GM18909 (cell line): ENCODE measurements around the gene GLIS1.

ENCODE experiments used
- ATAC-seq: cut with Tn5 transposase; IDR thresholded peaks from one replicate; pipeline ENCODE4 v1.9.1; 2021; ENCODE audit warnings: mild to moderate bottlenecking; ENCODE audit not compliant: unreplicated experiment, poor library complexity

GLIS1 gene

DNA sequence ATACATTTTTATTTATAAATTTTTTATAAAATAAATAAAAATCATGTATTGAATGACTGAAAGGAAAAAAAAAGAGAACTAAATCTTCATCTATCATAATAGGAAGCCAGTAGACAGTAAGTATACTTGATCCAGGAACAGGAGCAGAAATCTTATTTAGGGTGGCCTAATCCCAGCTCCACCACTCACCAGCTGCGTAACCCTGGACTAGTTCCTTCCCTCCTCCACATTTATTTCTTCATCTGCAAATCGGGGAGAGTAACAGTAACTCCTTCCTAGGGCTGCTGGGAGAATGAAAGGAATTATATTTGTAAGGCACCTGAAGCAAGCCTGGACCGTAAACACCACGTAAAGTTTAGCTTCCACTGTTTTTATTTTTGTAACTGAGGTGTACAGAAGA is 17.9 kb downstream of the GLIS1 start:
- ATAC-seq: no peak

DNA sequence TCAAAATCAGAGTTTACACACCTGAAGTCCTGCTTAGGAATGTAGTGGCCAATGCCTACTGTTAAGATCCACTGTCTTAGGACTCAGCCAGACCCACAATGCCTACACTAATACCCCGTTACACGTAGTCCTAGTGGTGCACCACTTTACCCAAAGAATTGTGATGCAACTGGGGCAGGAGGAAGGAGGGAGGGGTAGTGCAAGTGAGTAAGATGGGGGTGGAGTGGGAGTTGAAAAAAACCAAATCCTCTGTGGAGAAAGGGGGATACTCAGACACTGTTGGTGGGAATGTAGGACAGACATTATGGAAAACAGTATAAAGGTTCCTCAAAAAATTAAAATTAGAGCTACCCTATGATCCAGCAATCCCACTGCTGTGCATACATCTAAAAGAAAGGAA is 19.5 kb downstream of the GLIS1 start:
- no peak for ATAC-seq

DNA sequence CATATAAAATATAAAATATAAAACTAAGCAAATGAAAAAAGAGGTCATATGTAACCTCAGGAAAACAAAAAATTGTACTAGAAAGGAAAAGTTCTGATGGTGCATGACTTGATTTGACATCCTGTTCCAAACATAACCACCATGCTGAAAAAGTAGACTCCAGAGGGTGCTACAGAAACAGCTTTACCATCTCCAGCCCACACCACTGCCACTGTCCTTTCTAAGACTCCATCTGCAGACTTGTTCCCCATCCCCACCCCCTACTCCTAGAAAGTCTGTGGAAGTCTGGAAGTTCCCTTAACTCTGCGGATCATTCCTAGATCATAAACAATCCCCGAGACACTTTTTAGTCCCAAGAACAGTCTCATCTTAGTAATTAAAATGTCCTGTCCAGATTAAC is 20.5 kb downstream of the GLIS1 start:
- ATAC-seq: no peak

DNA sequence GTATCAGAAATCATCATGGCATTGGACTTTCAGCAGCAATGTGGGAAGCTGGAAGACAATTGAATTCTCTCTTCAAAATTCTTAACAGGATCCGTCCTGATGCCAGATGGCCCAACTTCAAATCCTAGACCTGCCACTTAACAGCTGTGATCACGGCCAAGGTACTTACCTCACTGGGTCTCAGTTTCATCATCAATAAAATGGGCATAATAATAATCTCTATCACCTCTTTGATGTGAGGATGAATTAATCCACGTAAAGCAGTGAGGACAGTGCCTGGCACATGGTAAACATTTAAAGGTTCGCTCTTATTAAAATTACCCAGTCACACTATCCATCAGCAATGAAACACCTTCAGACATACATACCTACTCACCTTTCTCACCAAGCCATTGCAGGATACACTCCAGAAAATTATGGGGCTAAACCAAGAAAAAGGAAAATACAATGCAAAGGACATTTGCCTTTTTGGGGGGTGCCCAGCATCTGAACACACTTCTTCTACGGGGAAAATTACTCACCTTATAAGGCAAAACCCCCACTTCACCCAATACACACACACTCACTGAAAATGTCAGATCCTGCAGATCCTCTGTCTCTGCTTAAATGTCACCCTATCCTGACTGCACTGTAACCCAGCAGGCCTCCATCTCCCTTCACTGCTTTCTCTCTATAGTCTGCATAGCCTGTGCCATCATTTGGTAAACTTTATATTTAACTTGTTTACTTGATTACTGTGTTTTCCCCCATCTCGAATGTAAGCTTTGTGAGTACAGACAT is 21.7 kb downstream of the GLIS1 start:
- no peak for ATAC-seq

DNA sequence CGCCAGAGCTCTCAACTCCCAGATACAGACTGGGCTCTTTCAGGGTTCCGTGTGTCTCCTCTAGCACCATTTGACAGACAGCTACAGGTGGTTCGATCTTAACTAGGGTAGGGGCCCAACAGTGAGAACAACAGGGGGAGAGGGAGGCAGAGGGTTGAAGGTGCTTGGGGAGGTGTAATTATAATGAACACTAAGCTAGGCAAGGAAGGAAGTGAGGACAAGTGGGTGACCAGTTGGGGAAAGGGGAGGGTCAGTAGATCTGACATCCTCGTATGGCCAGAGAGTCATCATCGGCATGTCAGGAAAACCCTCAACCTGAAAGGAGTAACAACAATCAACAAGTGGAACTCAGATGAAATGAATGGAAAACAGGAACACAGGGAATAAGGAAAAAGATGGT is 22.8 kb downstream of the GLIS1 start:
- ATAC-seq: no peak

DNA sequence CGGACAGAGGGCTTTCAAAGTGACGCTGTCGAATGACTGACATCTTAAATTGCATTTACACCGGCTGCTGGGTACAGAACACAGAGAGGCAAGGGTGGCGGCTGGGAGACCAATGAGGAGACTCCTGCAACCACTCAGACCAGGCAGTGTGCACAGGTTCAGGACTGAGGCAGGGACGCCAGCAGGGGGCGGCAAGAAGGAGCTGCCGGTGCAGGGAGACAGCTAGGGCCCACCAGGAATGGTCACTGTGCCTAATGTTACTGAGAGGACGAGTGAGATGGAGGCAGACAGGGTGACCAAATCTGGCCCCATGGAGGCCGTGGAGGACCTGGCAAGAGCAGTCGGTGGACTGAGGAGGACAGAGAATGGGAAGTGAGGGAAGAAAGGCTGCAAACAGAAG is 23.5 kb downstream of the GLIS1 start:
- no peak for ATAC-seq

DNA sequence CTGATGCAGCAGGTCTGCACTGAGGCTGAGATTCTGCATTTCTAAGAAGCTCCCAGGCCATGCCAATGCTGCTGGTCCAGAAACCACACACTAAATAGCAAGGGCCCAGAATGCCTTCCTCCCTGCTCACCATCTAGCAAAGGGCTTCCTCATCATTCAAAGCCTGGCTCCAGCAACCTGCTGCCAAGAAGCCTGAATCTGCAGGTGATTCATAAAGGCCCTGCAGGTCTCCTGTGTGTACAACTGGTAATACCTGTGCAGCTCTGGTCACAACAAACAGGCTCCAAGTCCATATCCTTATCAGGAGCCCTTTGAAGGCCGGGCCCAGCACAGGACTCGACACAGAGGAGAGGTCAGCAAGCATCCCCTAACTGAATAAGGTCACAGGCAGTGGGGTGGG is 26.7 kb downstream of the GLIS1 start:
- no peak for ATAC-seq

DNA sequence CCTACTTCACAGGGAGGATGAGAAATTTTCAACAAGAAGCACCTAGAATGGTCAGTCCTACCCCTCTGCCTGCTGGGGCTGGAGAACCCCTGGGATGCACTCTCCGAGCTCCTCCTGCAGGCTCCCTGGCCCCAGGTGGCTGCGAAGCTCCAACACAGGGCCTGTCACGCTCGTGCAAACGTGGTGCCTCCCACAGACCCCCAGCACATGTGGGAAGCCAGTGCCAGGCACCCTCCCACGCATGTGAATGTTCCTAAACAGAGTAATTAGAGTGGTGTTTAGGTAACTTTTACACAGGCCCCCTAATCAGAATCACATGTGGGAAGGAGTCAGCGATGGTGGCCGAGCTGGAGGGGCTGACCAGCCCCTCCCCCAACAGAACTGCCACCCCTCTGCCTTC is 28.4 kb downstream of the GLIS1 start:
- no peak for ATAC-seq

DNA sequence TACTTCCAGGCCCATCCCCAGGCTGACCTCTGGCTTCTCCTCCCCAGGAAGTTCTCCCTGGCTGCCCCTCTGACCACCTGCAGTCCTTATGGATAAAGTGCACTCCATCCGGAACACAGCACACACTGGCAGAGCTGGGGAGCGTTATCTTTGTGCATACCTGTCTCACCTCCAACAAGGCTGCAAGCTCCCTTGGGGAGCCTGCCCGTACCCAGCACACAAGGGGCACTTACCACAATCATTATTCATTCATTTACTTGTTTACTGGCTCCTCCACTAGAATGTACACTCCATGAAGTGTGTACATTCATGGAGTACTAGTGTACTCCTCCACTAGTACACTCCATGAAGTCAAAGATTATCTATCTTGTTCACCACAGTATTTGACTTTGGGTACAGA is 30.3 kb downstream of the GLIS1 start:
- ATAC-seq: no peak

DNA sequence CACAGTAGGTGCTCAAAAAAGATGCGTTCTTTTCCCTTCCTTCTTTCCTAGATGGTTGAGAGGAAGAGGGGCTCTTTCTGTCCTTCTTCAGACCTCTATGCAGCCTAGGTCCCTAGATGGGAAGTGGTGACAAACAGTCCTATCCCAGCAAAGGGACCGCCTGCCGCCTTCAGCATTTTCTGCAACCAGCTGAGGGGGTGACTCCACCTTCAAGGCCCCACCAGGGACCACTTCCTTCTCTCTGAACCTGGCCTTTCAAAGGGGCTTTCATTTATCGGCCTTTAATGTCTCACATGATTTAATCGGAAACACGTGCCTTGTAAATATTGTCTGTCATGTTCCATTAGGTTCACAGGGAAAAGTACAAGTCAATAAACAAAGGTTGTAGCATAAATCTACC is 32.6 kb downstream of the GLIS1 start:
- no peak for ATAC-seq

DNA sequence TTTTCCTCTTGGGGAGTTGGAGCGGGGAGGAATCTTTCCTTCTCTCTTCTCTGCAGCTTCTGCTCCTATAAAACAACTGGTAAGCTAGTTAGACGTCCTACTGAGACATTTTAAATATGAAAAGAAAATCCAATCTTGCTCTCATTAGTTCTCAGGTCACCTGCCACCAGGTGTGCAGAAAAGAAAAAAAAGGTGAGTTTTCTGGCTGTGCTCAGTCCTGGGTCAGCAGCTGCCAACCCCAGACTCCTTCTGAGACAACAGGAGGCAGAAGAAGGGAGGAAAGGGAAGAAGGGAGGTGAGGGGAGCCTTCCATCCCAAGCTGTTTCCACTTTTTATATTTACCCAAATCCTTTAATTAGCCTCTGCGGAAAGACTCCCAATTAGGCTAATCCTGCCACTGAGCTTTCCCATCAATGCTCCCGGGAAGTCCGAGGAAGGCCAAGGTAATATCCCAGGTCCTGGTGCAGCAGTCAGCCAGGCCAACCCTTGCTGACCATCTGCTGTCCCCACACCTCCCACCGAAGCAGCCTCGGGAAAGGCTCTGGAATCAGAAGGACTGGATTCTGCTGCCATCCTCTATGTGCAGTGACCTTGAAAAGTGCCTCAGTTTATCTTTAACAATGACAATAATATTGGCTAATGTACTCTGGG is 33.4 kb downstream of the GLIS1 start:
- no peak for ATAC-seq

DNA sequence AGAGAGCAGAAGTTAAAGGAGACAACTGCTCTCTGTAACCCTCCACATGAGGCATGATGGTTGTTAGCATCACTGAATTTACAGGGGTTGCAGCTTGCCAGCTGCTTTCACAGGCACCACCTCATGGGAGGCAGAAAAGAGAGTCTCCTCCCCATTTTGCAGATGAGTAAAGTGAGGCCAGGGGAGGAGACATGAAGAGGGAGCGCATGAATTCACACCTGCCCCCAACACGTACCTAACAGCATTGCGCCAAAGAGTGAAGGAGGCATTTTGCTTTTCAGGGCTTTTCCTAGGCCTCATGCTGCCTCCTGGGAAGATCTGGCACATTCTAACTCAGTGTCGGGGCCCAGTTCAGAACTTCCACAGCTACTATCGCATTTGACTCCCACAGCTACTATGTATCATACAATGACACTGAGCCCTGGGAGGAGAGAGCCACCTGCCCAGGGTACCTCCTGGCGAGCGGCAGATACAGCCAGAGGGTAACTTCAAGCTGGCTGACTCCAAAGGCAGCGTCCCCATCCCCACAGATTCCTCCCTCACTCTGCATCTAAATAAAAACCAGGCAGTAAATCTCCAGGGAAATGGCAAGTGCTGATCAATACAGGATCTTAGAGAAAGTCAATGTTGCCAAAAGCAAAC is 34.0 kb downstream of the GLIS1 start:
- no peak for ATAC-seq

DNA sequence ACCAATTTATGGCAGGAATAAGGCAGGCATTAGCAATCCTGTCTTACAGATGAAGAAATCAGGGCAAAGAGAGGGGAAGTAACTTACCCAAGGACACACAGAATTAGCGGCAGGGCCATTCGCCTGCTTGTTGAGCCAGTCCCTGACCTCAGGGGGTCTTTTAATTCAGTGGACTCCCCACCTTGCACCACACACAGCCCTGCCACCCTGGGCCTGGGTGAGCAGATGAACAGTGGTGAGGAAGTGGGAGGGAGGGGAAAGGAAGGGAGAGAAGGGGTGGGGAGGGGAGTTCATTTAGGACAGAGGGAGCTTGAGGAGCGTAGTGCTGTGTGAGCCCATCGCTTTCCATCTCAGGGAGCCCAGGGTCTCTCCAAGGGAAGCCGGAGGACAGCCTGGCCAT is 34.7 kb downstream of the GLIS1 start:
- no peak for ATAC-seq

DNA sequence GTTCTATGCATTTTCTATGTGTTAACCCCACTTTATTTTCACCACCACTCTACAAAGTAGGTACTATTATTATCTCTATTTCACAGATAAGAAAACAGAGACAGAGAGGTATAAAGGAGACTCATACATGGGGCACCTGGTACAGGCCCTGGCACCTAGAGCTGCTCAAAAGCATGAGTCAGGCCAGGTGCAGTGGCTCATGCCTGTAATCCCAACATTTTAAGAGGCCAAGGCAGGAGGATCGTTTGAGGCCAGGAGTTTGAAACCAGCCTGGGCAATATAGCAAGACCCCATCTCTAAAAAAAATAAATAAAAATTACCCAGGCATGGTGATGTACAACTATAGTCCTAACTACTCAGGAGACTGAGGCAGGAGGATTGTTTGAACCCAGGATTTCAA is 35.8 kb downstream of the GLIS1 start:
- no peak for ATAC-seq

DNA sequence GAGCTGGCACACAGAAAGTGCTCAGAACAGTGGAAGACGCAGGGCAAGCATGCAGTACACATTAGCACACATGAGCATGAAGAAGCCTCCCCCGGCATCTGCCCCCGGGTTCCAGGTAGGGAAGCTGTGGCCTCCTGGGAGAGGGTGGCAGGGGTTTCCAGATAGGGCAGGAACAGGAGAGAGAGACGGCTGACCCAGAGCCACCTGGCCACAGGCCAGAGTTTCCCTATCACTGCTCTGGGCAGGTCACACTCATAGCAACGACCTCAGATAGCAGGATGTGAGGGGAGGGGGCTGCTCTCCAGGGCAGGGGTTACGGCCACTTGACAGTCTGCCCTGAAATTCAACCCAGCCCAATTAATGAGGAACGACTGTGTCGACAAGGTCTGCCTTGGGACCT is 36.6 kb downstream of the GLIS1 start:
- no peak for ATAC-seq

DNA sequence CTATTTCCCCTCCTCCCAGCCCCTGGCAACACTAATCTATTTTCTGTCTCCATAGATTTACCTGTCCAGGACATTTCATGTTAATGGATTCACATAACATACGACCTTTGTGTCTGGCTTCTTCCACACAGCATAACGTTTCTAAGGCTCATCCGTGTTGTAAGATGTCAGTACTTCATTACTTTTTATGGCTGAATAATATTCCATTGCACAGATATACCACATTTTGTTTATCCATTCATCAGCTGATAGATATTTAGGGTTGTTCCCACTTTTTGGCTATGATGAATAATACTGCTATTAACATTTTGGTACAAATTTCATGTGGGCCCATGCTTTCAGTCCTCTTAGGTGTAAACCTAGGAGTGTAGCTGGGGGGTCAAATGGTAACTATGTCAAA is 38.2 kb downstream of the GLIS1 start:
- no peak for ATAC-seq

DNA sequence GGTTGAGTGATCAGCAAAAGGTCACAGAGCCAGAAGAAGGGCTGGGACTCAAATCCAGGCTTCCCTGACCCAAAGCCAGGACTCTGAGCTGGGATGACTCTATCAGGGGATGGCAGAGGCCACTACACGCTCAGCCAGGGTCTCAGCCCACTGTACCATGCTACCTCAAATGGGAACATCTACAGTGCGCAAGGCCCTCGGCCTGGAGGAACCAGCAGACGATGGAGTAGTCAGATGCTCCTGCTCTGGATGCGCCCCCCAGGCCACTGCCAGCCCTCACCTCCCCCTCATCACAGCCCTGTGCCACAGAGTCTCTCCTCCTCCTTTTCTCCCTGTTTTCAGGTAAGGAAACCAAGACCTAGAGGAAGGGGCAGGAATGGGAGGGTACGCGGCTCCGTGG is 39.0 kb downstream of the GLIS1 start:
- ATAC-seq: no peak

DNA sequence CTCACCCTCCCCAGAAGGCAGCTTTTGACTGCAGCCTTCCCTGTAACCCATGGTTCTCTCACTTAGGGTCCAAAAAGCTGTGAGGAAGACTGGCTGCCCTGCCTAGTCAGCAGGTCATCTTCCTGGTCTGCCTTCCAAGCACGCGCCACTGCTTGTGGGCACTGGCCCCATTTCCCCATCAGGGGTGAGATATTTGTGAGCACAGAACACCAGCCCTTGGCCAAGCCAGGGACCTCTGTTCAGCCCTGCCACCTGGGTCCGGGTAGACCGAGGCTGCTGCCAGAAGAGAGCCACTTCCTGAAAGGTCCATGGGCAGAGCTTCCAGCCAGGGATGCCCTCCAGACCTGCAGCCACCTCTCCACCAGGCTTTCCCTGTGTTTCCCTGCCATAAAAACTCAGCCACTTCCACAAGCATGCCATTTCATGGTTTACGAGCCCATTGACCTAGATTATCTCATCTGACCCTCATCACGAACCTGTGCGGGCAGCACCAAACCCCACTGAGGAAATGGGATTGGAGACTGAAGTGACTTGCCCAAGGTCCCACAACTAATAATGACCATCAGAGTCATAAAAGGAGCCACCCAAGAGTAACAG is 40.5 kb downstream of the GLIS1 start:
- ATAC-seq: no peak

DNA sequence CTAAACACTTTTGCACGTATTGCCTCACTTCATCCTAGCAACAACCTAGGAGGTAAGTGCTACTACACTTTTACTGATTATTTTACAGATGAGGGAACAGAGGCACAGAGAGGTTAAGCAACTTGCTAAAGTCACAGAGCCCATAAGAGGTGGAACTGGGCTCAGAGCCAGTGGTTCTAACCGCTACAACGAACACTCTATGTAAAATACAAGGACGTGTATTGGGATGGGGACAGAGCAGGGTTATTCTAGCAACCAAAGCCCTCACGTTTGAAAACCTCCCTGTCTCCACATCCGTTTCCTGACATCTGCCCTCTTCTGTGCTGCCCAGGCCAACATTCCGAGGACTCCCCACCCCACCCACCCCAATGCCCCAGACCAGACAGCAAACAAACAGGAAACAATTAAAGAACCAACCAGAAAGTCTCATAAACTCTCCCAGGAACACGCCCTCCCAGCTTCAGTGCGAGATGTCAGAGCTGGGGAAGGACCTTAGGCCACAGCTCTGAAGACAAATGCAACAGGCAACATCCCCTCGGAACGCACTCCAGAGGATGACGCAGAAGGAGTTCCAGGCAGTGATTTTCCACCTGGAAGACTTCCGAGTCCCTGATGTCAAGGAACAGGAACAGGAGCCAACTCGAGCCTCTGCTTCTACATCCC is 41.1 kb downstream of the GLIS1 start:
- no peak for ATAC-seq

DNA sequence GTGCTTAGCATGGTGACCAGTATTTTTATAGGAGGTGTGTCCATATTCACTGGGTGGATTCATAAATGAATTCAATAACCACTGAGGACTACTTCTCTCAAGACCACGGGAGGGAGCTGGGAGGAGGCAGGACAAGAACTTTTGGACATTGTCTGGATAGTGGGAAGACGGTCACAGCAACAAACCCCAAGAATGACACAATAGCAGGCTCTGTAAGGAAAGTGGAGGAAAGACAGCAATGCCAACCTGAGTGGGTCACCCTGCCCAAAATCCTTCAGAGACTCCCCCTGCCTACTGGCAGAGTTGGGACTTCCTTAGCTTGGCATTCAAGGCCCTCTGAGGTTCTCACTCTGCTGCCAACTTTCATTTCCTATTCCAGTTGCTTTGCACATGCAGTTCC is 42.0 kb downstream of the GLIS1 start:
- ATAC-seq: no peak

DNA sequence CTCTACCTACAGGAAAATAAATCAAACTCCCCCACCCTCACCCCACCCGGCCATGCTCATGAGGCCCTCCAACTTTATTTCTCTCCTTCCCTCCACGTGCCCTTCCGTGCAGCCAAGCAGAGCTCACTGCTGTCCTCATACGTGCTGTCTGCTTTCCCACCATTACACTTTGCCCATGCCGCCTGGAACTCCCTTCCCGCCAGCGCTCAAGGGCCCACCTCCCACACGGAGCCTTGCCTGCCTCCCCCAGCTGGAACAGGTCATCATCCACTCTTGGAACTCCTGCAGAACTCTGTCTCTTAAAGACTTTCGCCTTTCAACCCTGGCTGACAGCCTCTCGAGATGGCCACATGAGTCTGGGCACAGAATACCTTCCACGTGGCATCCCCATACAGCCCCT is 42.4 kb downstream of the GLIS1 start:
- ATAC-seq: no peak
